ENCODE data around the gene EPS8L3. TPM values are rescaled to one million over a fixed set of nuclear protein-coding genes. Genes with fewer than 3 reads are reported as not detected.

The EPS8L3 gene
- total RNA-seq, 1 experiment from 2014 or later = 0.17 TPM

- H3K36me3 Mint-ChIP-seq = no peaks in the 10 kb centered on the region
- TF ChIP-seq, protein P1, sequence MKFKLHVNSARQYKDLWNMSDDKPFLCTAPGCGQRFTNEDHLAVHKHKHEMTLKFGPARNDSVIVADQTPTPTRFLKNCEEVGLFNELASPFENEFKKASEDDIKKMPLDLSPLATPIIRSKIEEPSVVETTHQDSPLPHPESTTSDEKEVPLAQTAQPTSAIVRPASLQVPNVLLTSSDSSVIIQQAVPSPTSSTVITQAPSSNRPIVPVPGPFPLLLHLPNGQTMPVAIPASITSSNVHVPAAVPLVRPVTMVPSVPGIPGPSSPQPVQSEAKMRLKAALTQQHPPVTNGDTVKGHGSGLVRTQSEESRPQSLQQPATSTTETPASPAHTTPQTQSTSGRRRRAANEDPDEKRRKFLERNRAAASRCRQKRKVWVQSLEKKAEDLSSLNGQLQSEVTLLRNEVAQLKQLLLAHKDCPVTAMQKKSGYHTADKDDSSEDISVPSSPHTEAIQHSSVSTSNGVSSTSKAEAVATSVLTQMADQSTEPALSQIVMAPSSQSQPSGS (CRISPR knock-in tag; IDR thresholded peaks at IDR 0.05; ENCODE audit: borderline replicate concordance, low read depth) = no peak
- TF ChIP-seq NFE2L1 (CRISPR knock-in tag; IDR thresholded peaks at IDR 0.05) (no peak), SMAD4 (CRISPR knock-in tag; IDR thresholded peaks at IDR 0.05) (no peak), GRHL2 (CRISPR knock-in tag; IDR thresholded peaks at IDR 0.05; ENCODE audit: insufficient replicate concordance, severe bottlenecking) (no peak), HMGA2 (CRISPR knock-in tag; IDR thresholded peaks at IDR 0.05) (no peak), GTF2I (CRISPR knock-in tag; conservative IDR thresholded peaks at IDR 0.05) (no peak), AR (CRISPR knock-in tag; IDR thresholded peaks at IDR 0.05) (no peak), TEAD1 (CRISPR knock-in tag; IDR thresholded peaks at IDR 0.05) (no peak), NR1H2 (CRISPR knock-in tag; IDR thresholded peaks at IDR 0.05) (no peak), PRRX2 (CRISPR knock-in tag; IDR thresholded peaks at IDR 0.05) (no peak), ZNF671 (CRISPR knock-in tag; IDR thresholded peaks at IDR 0.05) (no peak), ELF4 (CRISPR knock-in tag; IDR thresholded peaks at IDR 0.05; ENCODE audit: low read depth) (no peak), ZNF317 (CRISPR knock-in tag; IDR thresholded peaks at IDR 0.05; ENCODE audit: borderline replicate concordance, low read depth) (no peak), CBFB (CRISPR knock-in tag; IDR thresholded peaks at IDR 0.05; ENCODE audit: low read depth) (no peak), GABPB1 (CRISPR knock-in tag; IDR thresholded peaks at IDR 0.05) (no peak), ZNF263 (CRISPR knock-in tag; IDR thresholded peaks at IDR 0.05; ENCODE audit: low read depth) (no peak), MXD4 (CRISPR knock-in tag; IDR thresholded peaks at IDR 0.05; ENCODE audit: borderline replicate concordance) (no peak), NFATC4 (CRISPR knock-in tag; IDR thresholded peaks at IDR 0.05) (no peak)
- TF ChIP-seq, protein P2, sequence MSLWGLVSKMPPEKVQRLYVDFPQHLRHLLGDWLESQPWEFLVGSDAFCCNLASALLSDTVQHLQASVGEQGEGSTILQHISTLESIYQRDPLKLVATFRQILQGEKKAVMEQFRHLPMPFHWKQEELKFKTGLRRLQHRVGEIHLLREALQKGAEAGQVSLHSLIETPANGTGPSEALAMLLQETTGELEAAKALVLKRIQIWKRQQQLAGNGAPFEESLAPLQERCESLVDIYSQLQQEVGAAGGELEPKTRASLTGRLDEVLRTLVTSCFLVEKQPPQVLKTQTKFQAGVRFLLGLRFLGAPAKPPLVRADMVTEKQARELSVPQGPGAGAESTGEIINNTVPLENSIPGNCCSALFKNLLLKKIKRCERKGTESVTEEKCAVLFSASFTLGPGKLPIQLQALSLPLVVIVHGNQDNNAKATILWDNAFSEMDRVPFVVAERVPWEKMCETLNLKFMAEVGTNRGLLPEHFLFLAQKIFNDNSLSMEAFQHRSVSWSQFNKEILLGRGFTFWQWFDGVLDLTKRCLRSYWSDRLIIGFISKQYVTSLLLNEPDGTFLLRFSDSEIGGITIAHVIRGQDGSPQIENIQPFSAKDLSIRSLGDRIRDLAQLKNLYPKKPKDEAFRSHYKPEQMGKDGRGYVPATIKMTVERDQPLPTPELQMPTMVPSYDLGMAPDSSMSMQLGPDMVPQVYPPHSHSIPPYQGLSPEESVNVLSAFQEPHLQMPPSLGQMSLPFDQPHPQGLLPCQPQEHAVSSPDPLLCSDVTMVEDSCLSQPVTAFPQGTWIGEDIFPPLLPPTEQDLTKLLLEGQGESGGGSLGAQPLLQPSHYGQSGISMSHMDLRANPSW (CRISPR knock-in tag; conservative IDR thresholded peaks at IDR 0.05; ENCODE audit: low read depth) = no peak
- TF ChIP-seq, protein P3, sequence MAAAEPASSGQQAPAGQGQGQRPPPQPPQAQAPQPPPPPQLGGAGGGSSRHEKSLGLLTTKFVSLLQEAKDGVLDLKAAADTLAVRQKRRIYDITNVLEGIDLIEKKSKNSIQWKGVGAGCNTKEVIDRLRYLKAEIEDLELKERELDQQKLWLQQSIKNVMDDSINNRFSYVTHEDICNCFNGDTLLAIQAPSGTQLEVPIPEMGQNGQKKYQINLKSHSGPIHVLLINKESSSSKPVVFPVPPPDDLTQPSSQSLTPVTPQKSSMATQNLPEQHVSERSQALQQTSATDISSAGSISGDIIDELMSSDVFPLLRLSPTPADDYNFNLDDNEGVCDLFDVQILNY (CRISPR knock-in tag; IDR thresholded peaks at IDR 0.05) = no peak
- H3K27me3 Mint-ChIP-seq (ENCODE audit: low read depth) = no peaks in the 10 kb centered on the region
- no peak overlapping the region for H3K27ac Mint-ChIP-seq
- H3K4me1 Mint-ChIP-seq = no peaks in the 10 kb centered on the region
- H3K9me3 Mint-ChIP-seq = no peaks in the 10 kb centered on the region
- DNase-seq (ENCODE audit: low spot score) (no peak), ATAC-seq (peak; percentile 71; the same call in 1 of the 2 replicates)
- no peak overlapping the region for H3K4me3 Mint-ChIP-seq
- POLR2A ChIA-PET = interaction anchor here (0.6 kb wide), 1 partner anchor 430 kb away, joined by 3 read pairs; no protein-coding TSS in a partner anchor
- CTCF ChIA-PET = interaction anchor here (1.0 to 1.4 kb wide), 4 partner anchors 18 to 176 kb away, joined by 3 to 5 read pairs (median 4); partner anchors contain the start of gene AHCYL1
Measured at GRCh38 chr1:109808703-109809102, 45.0 kb upstream of the EPS8L3 start.
